Right lung (tissue), 5 donors: ENCODE results near the gene ALG5. TPM values are rescaled to one million over a fixed set of nuclear protein-coding genes. Genes with fewer than 3 reads are reported as not detected.

ENCODE experiments used
- DNase-seq, 2 donors: peaks; one replicate each; pipeline ENCODE4 v3.0.0-alpha.2; 2013
- polyA plus RNA-seq, 5 donors: library from polyadenylated mRNA; unstranded; fragments of 120-200 nt; gene quantifications; one replicate each; pipeline versions ENCODE4 v1.2.1 to v1.2.3, GENCODE V29; 2013; ENCODE audit warnings: inconsistent platforms in 1 of 5, low replicate concordance in 1 of 5; ENCODE audit not compliant: insufficient read length in 5 of 5, insufficient read depth in 1 of 5

Gene ALG5
- polyA plus RNA-seq, 5 donors = 34.3 to 46.7 (median 41.5) TPM

- DNase-seq = peak in 1 of 2 donors; percentile 31
These were observed 80.7 kb downstream of the ALG5 start for GRCh38 chr13:36918246-36919131.

GRCh38 chr13:36917311-36917710 lies 81.8 kb downstream of the ALG5 start:
- peak in 1 of 2 donors; percentile 31 for DNase-seq

- no peak for DNase-seq
These were observed 83.1 kb downstream of the ALG5 start for GRCh38 chr13:36915896-36916640.

GRCh38 chr13:36915106-36915505 lies 84.0 kb downstream of the ALG5 start:
- DNase-seq = no peak

- no peak for DNase-seq
These were observed 84.5 kb downstream of the ALG5 start for GRCh38 chr13:36914648-36915047.

DNA sequence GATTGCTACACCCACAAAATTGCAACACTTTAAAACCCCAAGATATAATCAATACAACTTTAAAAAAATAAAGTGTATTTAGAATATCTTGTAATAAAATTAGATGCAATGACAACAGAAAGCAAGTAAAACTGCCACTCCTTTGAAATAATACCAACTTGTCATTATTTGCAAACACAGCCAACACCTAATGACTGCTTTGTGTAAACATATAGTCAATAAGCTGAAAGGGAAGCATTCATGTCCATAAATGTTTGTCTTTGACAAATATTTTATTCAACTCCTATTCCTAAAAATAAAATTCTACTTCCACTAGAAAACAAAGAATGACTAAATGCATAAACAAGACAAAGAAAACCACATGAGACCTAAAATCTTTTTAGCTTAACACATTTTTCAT lies 85.7 kb downstream of the ALG5 start:
- no peak for DNase-seq

DNA sequence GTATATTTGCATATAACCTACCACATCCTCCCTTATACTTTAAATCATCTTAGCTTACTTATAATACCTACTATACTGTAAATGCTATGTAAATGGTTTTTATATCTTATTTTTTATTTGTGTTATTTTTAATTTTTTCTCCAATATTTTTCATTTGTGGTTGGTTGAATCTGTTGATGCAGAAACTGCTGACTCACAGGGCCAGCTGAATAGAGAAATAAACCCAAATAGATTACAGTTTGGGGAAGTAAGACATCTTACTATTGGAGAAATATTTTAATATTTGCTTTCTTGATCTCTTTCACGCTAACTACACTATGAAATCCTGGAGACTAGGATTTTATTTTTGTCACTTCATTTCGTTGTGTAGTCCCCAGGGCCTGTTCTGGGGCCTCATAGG lies 86.2 kb downstream of the ALG5 start:
- no peak for DNase-seq

DNA sequence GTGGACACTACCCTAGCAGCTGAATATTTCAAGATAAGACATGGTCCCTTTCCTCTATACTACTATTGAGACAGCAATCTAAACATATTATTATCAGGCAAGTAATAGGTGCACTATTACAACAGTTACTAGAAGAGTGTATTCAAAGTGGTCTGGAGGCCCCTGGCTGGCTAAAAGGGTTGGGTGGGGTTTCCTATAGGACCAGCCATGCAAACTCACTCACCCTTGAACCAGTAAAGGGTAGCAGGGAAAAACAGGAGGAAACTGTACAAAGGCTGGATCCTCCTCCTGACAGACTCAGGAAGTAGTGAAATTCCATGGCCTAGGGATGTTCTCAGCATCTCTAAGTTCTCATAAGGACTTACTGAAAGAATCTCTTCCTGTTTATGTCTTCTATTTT lies 86.8 kb downstream of the ALG5 start:
- no peak for DNase-seq

DNA sequence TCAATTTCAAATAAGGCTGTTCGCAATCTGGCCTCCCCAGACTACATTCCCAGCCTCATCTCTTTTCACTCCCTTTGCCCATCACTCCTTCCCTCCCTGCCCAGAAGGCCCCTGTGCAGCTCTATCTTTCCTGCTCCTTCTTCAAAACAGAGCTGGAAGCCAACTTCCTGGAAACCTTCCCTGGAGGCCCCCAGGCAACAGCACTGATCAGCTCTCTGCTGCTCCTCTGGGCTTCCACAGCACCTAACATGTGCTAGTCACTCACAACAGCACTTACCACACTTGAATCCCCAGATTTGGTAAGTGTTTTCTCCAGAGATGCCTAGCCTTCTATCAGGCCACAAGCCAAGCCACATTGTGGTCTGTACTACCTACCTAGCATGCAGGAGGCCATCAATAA lies 88.6 kb downstream of the ALG5 start:
- no peak for DNase-seq

DNA sequence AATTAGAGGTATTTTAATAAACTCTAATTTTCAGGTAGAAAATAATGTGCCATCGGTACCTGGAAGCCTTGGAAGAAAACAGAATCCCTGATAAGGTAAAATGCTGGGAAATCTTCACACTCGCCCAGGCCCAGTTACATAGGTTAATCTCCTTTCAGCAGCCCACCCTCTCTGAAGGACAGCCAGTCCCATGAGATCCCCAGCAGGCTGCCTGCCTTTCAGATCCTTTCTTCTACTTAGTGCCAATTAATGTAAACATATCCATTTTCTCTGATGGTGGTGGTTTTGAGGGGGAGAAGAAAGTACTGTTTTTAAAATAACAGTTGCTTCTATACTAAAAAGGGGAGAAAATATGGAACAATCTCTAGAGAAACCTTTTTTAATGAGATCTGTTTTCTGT lies 91.3 kb downstream of the ALG5 start:
- DNase-seq = no peak

GRCh38 chr13:36907266-36907665 lies 91.9 kb downstream of the ALG5 start:
- no peak for DNase-seq

GRCh38 chr13:36905944-36906343 lies 93.2 kb downstream of the ALG5 start:
- no peak for DNase-seq

GRCh38 chr13:36903925-36904595 lies 95.1 kb downstream of the ALG5 start:
- no peak for DNase-seq

Other genes with a start within 250 kb of the ALG5 start
- gene RFXAP, start 180.1 kb downstream of the ALG5 start, polyA plus RNA-seq = 10 to 100 TPM; 15.7 to 23.7 (median 20.0) TPM
- gene SMAD9, start 79.1 kb downstream of the ALG5 start, polyA plus RNA-seq = 10 to 100 TPM; 19.0 to 32.6 (median 29.2) TPM
- gene EXOSC8, start 1.4 kb upstream of the ALG5 start, polyA plus RNA-seq = 100 to 1,000 TPM in 1 of 5 donors, 10 to 100 TPM in 4; 78.1 to 105 (median 82.9) TPM
- gene SUPT20H, start 60.3 kb upstream of the ALG5 start, polyA plus RNA-seq = 100 to 1,000 TPM in 4 of 5 donors, 10 to 100 TPM in 1; 84.8 to 143 (median 118) TPM
- gene CSNK1A1L, start 106.3 kb upstream of the ALG5 start, polyA plus RNA-seq = under 1 TPM in 4 of 5 donors, not detected in 1; 0.10 to 0.22 (median 0.16) TPM